SK-N-SH (cell line): ENCODE results near the gene BEND5. TPM values are rescaled to one million over a fixed set of nuclear protein-coding genes. Genes with fewer than 3 reads are reported as not detected.

ENCODE experiments used
- CTCF ChIA-PET: fragments of 300-600, 350-600 bp; formaldehyde crosslinking; extraction: SDS; loops from one replicate; lab custom pipeline; 2021; lab: Yijun Ruan, JAX
- POLR2A ChIA-PET: fragments of 350-600 bp; sonication (Branson Sonifier 250); formaldehyde crosslinking; extraction: SDS; loops from one replicate; lab custom pipeline; 2020; ENCODE audit warnings: antibody characterized with exemption, inconsistent platforms; lab: Yijun Ruan, JAX
- DNase-seq: peaks from one replicate; pipeline ENCODE4 v3.0.0; 2012
- H2AFZ ChIP-seq: fragments of 200-600 bp; sonication (generic); 2 replicates; pipeline ENCODE4 v1.8.1; 2016; ENCODE audit warnings: antibody characterized with exemption, mild to moderate bottlenecking, low read depth
- H3F3A ChIP-seq: fragments of 200-600 bp; sonication (generic); replicated peaks from 2 replicates; pipeline ENCODE3; 2016; ENCODE audit warnings: antibody characterized with exemption, mild to moderate bottlenecking; ENCODE audit not compliant: insufficient read depth
- H3K27ac ChIP-seq, 2 experiments: fragments of 200-500 bp in 1 of 2; fragments of 200-600 bp in 1 of 2; sonication (Bioruptor generic) in 1 of 2; sonication (generic), shearing (Covaris generic) in 1 of 2; 2 replicates each; pipeline versions ENCODE4 v1.5.1 to v1.6.1; 2014 to 2016; ENCODE audit warnings: low read depth in 2 of 2, inconsistent platforms in 1 of 2, low read length in 1 of 2, mild to moderate bottlenecking in 1 of 2, mixed read lengths in 1 of 2
- H3K27me3 ChIP-seq: fragments of 200-600 bp; sonication (generic), shearing (Covaris generic); 2 replicates; pipeline ENCODE4 v1.6.1; 2016; ENCODE audit warnings: mixed run types; ENCODE audit not compliant: insufficient read depth
- H3K36me3 ChIP-seq, 2 experiments: fragments of 200-500 bp in 1 of 2; fragments of 200-600 bp in 1 of 2; sonication (Bioruptor generic) in 1 of 2; sonication (generic) in 1 of 2; replicated peaks in 1 of 2; 2 replicates each; pipeline versions ENCODE3 to v1.5.1; 2014 to 2016; ENCODE audit warnings: low read length in 1 of 2, mild to moderate bottlenecking in 1 of 2; ENCODE audit not compliant: insufficient read depth in 2 of 2, control insufficient read depth in 1 of 2
- H3K4me1 ChIP-seq, 2 experiments: fragments of 200-500 bp in 1 of 2; fragments of 200-600 bp in 1 of 2; sonication (Bioruptor generic) in 1 of 2; sonication (generic), shearing (Covaris generic) in 1 of 2; 2 replicates each; pipeline versions ENCODE4 v1.5.1 to v1.6.1; 2014 to 2016; ENCODE audit warnings: low read depth in 1 of 2, low read length in 1 of 2, mixed run types in 1 of 2; ENCODE audit not compliant: insufficient read depth in 2 of 2, control insufficient read depth in 1 of 2
- H3K4me2 ChIP-seq: fragments of 200-600 bp; sonication (generic), shearing (Covaris generic); 2 replicates; pipeline ENCODE4 v1.6.1; 2017; ENCODE audit warnings: mixed run types
- H3K4me3 ChIP-seq, 2 experiments: fragments of 200-500 bp in 1 of 2; fragments of 200-600 bp in 1 of 2; sonication (Bioruptor generic) in 1 of 2; sonication (generic), shearing (Covaris generic) in 1 of 2; 2 replicates each; pipeline versions ENCODE4 v1.5.1 to v1.8.1; 2014 to 2016; ENCODE audit warnings: low read depth in 2 of 2, inconsistent platforms in 1 of 2, low read length in 1 of 2, mild to moderate bottlenecking in 1 of 2, mixed read lengths in 1 of 2, moderate library complexity in 1 of 2
- H3K79me2 ChIP-seq: fragments of 200-600 bp; sonication (generic); 2 replicates; pipeline ENCODE4 v1.8.1; 2017; ENCODE audit warnings: mild to moderate bottlenecking; ENCODE audit not compliant: insufficient read depth
- H3K9ac ChIP-seq: fragments of 200-600 bp; sonication (generic); 2 replicates; pipeline ENCODE4 v1.6.1; 2017; ENCODE audit warnings: mixed run types
- H3K9me2 ChIP-seq: fragments of 200-600 bp; sonication (generic); 2 replicates; pipeline ENCODE4 v1.6.1; 2017; ENCODE audit warnings: mixed run types
- H3K9me3 ChIP-seq: fragments of 200-600 bp; sonication (generic); 2 replicates; pipeline ENCODE4 v1.6.1; 2017; ENCODE audit warnings: mixed run types, mild to moderate bottlenecking, moderate library complexity
- H4K20me1 ChIP-seq: fragments of 200-600 bp; sonication (generic); 2 replicates; pipeline ENCODE4 v1.6.1; 2017; ENCODE audit warnings: mild to moderate bottlenecking, mixed run types; ENCODE audit not compliant: insufficient read depth
- CHD2 ChIP-seq: fragments of 150-350 bp; IDR thresholded peaks from 2 replicates; pipeline ENCODE4 v1.6.1; 2018; ENCODE audit warnings: low read length; ENCODE audit not compliant: partially characterized antibody
- GABPA ChIP-seq: IDR thresholded peaks from 2 replicates; pipeline ENCODE4 v1.4.0; 2012; ENCODE audit warnings: low read depth, mild to moderate bottlenecking
- GATA2 ChIP-seq: sonication (generic); formaldehyde crosslinking; IDR thresholded peaks from 2 replicates; pipeline ENCODE4 v1.5.0; 2020; ENCODE audit warnings: mild to moderate bottlenecking, missing genetic modification reagents
- MXI1 ChIP-seq: IDR thresholded peaks from 2 replicates; pipeline ENCODE4 v1.6.1; 2012; ENCODE audit warnings: mild to moderate bottlenecking, low read depth, low read length, improper control_type of control experiment
- NFIC ChIP-seq: IDR thresholded peaks from 2 replicates; pipeline ENCODE4 v1.4.0; 2012; ENCODE audit warnings: borderline replicate concordance
- NRF1 ChIP-seq: IDR thresholded peaks from 2 replicates; pipeline ENCODE4 v1.6.1; 2012; ENCODE audit warnings: low read depth, mild to moderate bottlenecking, low read length
- RCOR1 ChIP-seq: fragments of 150-350 bp; IDR thresholded peaks from 2 replicates; pipeline ENCODE4 v1.6.1; 2017; ENCODE audit warnings: antibody characterized with exemption, low read length
- SMC3 ChIP-seq: IDR thresholded peaks from 2 replicates; pipeline ENCODE4 v1.6.1; 2012; ENCODE audit warnings: low read depth, low read length, improper control_type of control experiment
- TAF1 ChIP-seq: IDR thresholded peaks from 2 replicates; pipeline ENCODE4 v1.6.1; 2012; ENCODE audit warnings: low read depth, mild to moderate bottlenecking, low read length, moderate library complexity, borderline replicate concordance
- TEAD4 ChIP-seq: IDR thresholded peaks from 2 replicates; pipeline ENCODE4 v1.4.0; 2012; ENCODE audit warnings: mild to moderate bottlenecking, borderline replicate concordance; ENCODE audit not compliant: insufficient read depth
- WGBS: methylation state at CpG from one replicate; pipeline ENCODE4 v1.1.6; 2017; ENCODE audit warnings: low lambda C conversion rate; 5-methylcytosine and 5-hydroxymethylcytosine counted together
- polyA plus RNA-seq, 3 experiments: library from polyadenylated mRNA; depleted of rRNA; stranded (reverse); fragments of >200 nt; gene quantifications; 2 replicates each; pipeline ENCODE4 v1.2.3, GENCODE V29; 2012
- TF ChIP-seq, protein P1 (sequence below): fragments of 150-350 bp; IDR thresholded peaks from 2 replicates; pipeline ENCODE4 v1.6.1; 2017; ENCODE audit warnings: antibody characterized with exemption, low read length, low read depth, borderline replicate concordance
- TF ChIP-seq, protein P2 (sequence below): IDR thresholded peaks from 2 replicates; pipeline ENCODE4 v1.6.1; 2012; ENCODE audit warnings: mild to moderate bottlenecking, low read depth, low read length, moderate library complexity
- TF ChIP-seq, protein P3 (sequence below): fragments of 150-350 bp; IDR thresholded peaks from 2 replicates; pipeline ENCODE4 v1.6.1; 2016; ENCODE audit warnings: mild to moderate bottlenecking, low read depth, low read length

The BEND5 gene
- polyA plus RNA-seq, 1 of the 3 experiments (the other 2 are of a cell fraction): 5.6 TPM

DNA sequence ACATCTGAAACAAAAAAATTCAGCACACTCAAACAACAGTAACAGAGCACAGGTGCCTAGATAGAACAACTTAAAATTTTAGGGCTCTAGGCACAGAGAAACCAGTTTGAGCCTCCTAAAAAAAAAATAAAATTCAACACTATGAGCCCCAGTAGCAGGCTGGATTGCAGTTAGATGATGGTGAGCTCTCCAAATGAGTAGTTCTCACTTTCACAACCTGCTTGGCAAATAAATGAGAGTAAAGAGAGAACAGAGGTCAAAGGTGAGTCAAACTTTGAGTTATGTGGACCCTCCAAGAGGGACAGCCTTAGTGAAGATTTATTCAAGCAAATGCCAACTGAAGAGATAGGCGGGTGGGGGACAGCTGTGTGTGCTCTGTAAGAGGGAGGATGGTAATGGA, 3.6 kb downstream of the BEND5 start (continued):
- TF ChIP-seq, protein P1, sequence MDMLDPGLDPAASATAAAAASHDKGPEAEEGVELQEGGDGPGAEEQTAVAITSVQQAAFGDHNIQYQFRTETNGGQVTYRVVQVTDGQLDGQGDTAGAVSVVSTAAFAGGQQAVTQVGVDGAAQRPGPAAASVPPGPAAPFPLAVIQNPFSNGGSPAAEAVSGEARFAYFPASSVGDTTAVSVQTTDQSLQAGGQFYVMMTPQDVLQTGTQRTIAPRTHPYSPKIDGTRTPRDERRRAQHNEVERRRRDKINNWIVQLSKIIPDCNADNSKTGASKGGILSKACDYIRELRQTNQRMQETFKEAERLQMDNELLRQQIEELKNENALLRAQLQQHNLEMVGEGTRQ: no peak
- TF ChIP-seq, protein P2, sequence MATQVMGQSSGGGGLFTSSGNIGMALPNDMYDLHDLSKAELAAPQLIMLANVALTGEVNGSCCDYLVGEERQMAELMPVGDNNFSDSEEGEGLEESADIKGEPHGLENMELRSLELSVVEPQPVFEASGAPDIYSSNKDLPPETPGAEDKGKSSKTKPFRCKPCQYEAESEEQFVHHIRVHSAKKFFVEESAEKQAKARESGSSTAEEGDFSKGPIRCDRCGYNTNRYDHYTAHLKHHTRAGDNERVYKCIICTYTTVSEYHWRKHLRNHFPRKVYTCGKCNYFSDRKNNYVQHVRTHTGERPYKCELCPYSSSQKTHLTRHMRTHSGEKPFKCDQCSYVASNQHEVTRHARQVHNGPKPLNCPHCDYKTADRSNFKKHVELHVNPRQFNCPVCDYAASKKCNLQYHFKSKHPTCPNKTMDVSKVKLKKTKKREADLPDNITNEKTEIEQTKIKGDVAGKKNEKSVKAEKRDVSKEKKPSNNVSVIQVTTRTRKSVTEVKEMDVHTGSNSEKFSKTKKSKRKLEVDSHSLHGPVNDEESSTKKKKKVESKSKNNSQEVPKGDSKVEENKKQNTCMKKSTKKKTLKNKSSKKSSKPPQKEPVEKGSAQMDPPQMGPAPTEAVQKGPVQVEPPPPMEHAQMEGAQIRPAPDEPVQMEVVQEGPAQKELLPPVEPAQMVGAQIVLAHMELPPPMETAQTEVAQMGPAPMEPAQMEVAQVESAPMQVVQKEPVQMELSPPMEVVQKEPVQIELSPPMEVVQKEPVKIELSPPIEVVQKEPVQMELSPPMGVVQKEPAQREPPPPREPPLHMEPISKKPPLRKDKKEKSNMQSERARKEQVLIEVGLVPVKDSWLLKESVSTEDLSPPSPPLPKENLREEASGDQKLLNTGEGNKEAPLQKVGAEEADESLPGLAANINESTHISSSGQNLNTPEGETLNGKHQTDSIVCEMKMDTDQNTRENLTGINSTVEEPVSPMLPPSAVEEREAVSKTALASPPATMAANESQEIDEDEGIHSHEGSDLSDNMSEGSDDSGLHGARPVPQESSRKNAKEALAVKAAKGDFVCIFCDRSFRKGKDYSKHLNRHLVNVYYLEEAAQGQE: no peak
- no peak for TF ChIP-seq RCOR1
- TF ChIP-seq, all 33 proteins: peak for 0

DNA sequence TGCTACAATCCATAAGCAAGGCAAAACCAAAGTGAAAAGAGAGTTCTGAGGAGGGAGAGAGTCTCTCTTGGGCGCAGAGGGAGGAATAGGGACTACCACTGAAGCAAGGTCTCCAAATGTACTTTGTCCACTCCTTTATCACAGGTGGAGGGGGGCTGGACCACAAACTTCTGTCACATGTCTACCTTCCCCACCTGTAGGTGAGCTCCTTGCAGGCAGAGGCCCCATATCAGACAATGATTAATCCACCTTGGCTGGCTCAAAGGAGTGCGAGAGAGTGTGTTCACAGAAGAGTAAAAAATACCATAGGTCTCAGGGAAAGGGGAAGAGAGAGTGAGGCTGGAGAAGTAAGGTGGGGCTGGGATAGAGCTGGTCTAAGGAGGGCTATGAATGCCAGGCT, 4.5 kb downstream of the BEND5 start:
- Histone ChIP-seq H3F3A (no peaks in the 10 kb centered on the region), H3K9me2 (no peaks in the 10 kb centered on the region), H3K27me3 (no peaks in the 10 kb centered on the region), H2AFZ (no peak overlapping the region), H3K27ac (no peak overlapping the region), H3K4me1 (peaks cover 4 to 9% of the 10 kb centered on the region in 2 experiments; a peak in 1 of 4 replicates), H3K9me3 (no peaks in the 10 kb centered on the region), H3K4me3 (no peak overlapping the region), H3K4me2 (no peak overlapping the region), H3K79me2 (no peaks in the 10 kb centered on the region), H3K9ac (no peak overlapping the region), H3K36me3 (peaks cover 0 to 30% of the 10 kb centered on the region in 2 experiments), H4K20me1 (no peaks in the 10 kb centered on the region)
- 84% methylated on average over 2 of the region's 2 CpGs for WGBS
- DNase-seq: no peak
- ChIA-PET POLR2A (no interaction called here), CTCF (interaction anchor here (0.8 to 1.1 kb wide), 2 partner anchors 98 to 194 kb away, joined by 3 to 4 read pairs; no protein-coding TSS in a partner anchor)
- no peak for TF ChIP-seq RCOR1
- TF ChIP-seq NFIC: no peak
- TF ChIP-seq TEAD4: no peak
- no peak for TF ChIP-seq GABPA
- TF ChIP-seq, protein P3, sequence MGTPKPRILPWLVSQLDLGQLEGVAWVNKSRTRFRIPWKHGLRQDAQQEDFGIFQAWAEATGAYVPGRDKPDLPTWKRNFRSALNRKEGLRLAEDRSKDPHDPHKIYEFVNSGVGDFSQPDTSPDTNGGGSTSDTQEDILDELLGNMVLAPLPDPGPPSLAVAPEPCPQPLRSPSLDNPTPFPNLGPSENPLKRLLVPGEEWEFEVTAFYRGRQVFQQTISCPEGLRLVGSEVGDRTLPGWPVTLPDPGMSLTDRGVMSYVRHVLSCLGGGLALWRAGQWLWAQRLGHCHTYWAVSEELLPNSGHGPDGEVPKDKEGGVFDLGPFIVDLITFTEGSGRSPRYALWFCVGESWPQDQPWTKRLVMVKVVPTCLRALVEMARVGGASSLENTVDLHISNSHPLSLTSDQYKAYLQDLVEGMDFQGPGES: no peak
- no peak for TF ChIP-seq MXI1
- no peak for TF ChIP-seq TAF1
- no peak for TF ChIP-seq GATA2 (CRISPR knock-in tag)
- no peak for TF ChIP-seq NRF1
- no peak for TF ChIP-seq CHD2
- no peak for TF ChIP-seq SMC3
- TF ChIP-seq, protein P1: no peak
